Activated CD8-positive, alpha-beta memory T cell treated with anti-CD3 and anti-CD28 coated beads for 24 hours (primary cell): Measurements from ENCODE around the gene CDKN2D.
"Not testable (repeated sequence)": the region's sequence is repeated elsewhere in the genome, so short reads cannot be mapped to it uniquely, and the experiment has no call there.

Experiments used
- DNase-seq: peaks from one replicate; pipeline ENCODE4 v3.0.0-alpha.2; 2020

The CDKN2D gene

GRCh38 chr19:10580979-10581631 lies 12.3 kb upstream of the CDKN2D start:
- DNase-seq: peak; percentile 96

- no peak for DNase-seq
These were observed 9.2 kb upstream of the CDKN2D start for GRCh38 chr19:10577951-10578350.

- DNase-seq: no peak
These were observed 6.4 kb upstream of the CDKN2D start for GRCh38 chr19:10575011-10575716.

- DNase-seq: no peak
These were observed 5.7 kb upstream of the CDKN2D start for GRCh38 chr19:10574462-10574861.

GRCh38 chr19:10573793-10574192 lies 5.0 kb upstream of the CDKN2D start:
- not testable (repeated sequence) for DNase-seq

- DNase-seq: peak; percentile 67
These were observed 535 bp downstream of the CDKN2D start for GRCh38 chr19:10568062-10568825.

GRCh38 chr19:10567656-10568055 lies 1.1 kb downstream of the CDKN2D start:
- DNase-seq: no peak

- peak; percentile 84 for DNase-seq
These were observed 1.9 kb downstream of the CDKN2D start for GRCh38 chr19:10566658-10567410.

- no peak for DNase-seq
These were observed 2.4 kb downstream of the CDKN2D start for GRCh38 chr19:10566408-10566657.

- DNase-seq: peak; percentile 99
These were observed 3.0 kb downstream of the CDKN2D start, which contains the start of gene KRI1 for GRCh38 chr19:10565567-10566407. Gene KRI1, minus strand, starts transcription at chr19:10566010. Its CDS starts 11 bp downstream, at chr19:10565999.

- DNase-seq: peak; percentile 82
These were observed 3.7 kb downstream of the CDKN2D start for GRCh38 chr19:10565028-10565566.

GRCh38 chr19:10562609-10563008 lies 6.2 kb downstream of the CDKN2D start:
- no peak for DNase-seq

GRCh38 chr19:10560154-10560553 lies 8.6 kb downstream of the CDKN2D start:
- DNase-seq: no peak

GRCh38 chr19:10557603-10558197 lies 11.1 kb downstream of the CDKN2D start:
- DNase-seq: no peak

GRCh38 chr19:10555610-10555973 lies 13.2 kb downstream of the CDKN2D start:
- DNase-seq: no peak

- no peak for DNase-seq
These were observed 13.8 kb downstream of the CDKN2D start for GRCh38 chr19:10554760-10555609.

- peak; percentile 80 for DNase-seq
These were observed 14.8 kb downstream of the CDKN2D start for GRCh38 chr19:10553943-10554381.

- peak; percentile 65 for DNase-seq
These were observed 15.6 kb downstream of the CDKN2D start for GRCh38 chr19:10553087-10553667.

- DNase-seq: peak; percentile 75
These were observed 16.2 kb downstream of the CDKN2D start for GRCh38 chr19:10552510-10553053.
